Measurements from ENCODE around the gene AARS2.

Gene AARS2

DNA sequence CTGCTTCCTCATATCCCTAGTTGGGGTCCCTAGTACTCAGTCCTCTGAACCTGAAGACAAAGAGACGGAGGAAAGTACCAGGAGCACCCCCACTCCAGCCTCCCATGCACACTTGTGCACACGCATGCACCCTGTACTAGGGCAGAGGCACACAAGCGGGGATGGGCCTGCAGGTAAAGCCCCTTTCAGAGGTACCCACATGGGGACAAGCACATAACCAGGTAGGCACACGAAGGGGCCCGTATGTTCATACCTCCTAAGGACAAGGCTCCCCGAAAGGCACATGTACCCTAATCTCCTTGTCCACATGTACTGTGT lies 41.8 kb downstream of the AARS2 start:
- no peak for ATAC-seq
- TF ChIP-seq, protein P1, sequence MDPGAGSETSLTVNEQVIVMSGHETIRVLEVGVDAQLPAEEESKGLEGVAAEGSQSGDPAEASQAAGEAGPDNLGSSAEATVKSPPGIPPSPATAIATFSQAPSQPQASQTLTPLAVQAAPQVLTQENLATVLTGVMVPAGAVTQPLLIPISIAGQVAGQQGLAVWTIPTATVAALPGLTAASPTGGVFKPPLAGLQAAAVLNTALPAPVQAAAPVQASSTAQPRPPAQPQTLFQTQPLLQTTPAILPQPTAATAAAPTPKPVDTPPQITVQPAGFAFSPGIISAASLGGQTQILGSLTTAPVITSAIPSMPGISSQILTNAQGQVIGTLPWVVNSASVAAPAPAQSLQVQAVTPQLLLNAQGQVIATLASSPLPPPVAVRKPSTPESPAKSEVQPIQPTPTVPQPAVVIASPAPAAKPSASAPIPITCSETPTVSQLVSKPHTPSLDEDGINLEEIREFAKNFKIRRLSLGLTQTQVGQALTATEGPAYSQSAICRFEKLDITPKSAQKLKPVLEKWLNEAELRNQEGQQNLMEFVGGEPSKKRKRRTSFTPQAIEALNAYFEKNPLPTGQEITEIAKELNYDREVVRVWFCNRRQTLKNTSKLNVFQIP (CRISPR knock-in tag; IDR thresholded peaks at IDR 0.05; ENCODE audit: borderline replicate concordance, low read depth), result no peak
- no peak for TF ChIP-seq ZNF70 (CRISPR knock-in tag; IDR thresholded peaks at IDR 0.05)
- TF ChIP-seq, protein P2, sequence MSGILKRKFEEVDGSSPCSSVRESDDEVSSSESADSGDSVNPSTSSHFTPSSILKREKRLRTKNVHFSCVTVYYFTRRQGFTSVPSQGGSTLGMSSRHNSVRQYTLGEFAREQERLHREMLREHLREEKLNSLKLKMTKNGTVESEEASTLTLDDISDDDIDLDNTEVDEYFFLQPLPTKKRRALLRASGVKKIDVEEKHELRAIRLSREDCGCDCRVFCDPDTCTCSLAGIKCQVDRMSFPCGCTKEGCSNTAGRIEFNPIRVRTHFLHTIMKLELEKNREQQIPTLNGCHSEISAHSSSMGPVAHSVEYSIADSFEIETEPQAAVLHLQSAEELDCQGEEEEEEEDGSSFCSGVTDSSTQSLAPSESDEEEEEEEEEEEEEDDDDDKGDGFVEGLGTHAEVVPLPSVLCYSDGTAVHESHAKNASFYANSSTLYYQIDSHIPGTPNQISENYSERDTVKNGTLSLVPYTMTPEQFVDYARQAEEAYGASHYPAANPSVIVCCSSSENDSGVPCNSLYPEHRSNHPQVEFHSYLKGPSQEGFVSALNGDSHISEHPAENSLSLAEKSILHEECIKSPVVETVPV (CRISPR knock-in tag; IDR thresholded peaks at IDR 0.05), result no peak
- TF ChIP-seq TCF4 (CRISPR knock-in tag; IDR thresholded peaks at IDR 0.05; ENCODE audit: borderline replicate concordance), result no peak
- no peak for TF ChIP-seq OSR1 (CRISPR knock-in tag; IDR thresholded peaks at IDR 0.05)
- TF ChIP-seq ZFP3 (CRISPR knock-in tag; IDR thresholded peaks at IDR 0.05), result no peak
- no peak for TF ChIP-seq RARB (CRISPR knock-in tag; IDR thresholded peaks at IDR 0.05)
- TF ChIP-seq ZC3H10 (CRISPR knock-in tag; IDR thresholded peaks at IDR 0.05), result no peak
- no peak for TF ChIP-seq ZNF8 (CRISPR knock-in tag; IDR thresholded peaks at IDR 0.05)
- TF ChIP-seq, protein P3, sequence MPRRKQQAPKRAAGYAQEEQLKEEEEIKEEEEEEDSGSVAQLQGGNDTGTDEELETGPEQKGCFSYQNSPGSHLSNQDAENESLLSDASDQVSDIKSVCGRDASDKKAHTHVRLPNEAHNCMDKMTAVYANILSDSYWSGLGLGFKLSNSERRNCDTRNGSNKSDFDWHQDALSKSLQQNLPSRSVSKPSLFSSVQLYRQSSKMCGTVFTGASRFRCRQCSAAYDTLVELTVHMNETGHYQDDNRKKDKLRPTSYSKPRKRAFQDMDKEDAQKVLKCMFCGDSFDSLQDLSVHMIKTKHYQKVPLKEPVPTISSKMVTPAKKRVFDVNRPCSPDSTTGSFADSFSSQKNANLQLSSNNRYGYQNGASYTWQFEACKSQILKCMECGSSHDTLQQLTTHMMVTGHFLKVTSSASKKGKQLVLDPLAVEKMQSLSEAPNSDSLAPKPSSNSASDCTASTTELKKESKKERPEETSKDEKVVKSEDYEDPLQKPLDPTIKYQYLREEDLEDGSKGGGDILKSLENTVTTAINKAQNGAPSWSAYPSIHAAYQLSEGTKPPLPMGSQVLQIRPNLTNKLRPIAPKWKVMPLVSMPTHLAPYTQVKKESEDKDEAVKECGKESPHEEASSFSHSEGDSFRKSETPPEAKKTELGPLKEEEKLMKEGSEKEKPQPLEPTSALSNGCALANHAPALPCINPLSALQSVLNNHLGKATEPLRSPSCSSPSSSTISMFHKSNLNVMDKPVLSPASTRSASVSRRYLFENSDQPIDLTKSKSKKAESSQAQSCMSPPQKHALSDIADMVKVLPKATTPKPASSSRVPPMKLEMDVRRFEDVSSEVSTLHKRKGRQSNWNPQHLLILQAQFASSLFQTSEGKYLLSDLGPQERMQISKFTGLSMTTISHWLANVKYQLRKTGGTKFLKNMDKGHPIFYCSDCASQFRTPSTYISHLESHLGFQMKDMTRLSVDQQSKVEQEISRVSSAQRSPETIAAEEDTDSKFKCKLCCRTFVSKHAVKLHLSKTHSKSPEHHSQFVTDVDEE (CRISPR knock-in tag; IDR thresholded peaks at IDR 0.05), result no peak
- TF ChIP-seq ZNF565 (CRISPR knock-in tag; conservative IDR thresholded peaks at IDR 0.05; ENCODE audit: low read depth), result no peak
- no peak for TF ChIP-seq SNAI2 (CRISPR knock-in tag; IDR thresholded peaks at IDR 0.05)
- TF ChIP-seq TOX (CRISPR knock-in tag; IDR thresholded peaks at IDR 0.05; ENCODE audit: borderline replicate concordance), result no peak
- TF ChIP-seq, protein P4, sequence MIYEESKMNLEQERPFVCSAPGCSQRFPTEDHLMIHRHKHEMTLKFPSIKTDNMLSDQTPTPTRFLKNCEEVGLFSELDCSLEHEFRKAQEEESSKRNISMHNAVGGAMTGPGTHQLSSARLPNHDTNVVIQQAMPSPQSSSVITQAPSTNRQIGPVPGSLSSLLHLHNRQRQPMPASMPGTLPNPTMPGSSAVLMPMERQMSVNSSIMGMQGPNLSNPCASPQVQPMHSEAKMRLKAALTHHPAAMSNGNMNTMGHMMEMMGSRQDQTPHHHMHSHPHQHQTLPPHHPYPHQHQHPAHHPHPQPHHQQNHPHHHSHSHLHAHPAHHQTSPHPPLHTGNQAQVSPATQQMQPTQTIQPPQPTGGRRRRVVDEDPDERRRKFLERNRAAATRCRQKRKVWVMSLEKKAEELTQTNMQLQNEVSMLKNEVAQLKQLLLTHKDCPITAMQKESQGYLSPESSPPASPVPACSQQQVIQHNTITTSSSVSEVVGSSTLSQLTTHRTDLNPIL (CRISPR knock-in tag; IDR thresholded peaks at IDR 0.05; ENCODE audit: low read depth), result no peak
- no peak for TF ChIP-seq PPARA (CRISPR knock-in tag; IDR thresholded peaks at IDR 0.05; ENCODE audit: borderline replicate concordance)
- no peak for TF ChIP-seq ESRRG (CRISPR knock-in tag; IDR thresholded peaks at IDR 0.05)

DNA sequence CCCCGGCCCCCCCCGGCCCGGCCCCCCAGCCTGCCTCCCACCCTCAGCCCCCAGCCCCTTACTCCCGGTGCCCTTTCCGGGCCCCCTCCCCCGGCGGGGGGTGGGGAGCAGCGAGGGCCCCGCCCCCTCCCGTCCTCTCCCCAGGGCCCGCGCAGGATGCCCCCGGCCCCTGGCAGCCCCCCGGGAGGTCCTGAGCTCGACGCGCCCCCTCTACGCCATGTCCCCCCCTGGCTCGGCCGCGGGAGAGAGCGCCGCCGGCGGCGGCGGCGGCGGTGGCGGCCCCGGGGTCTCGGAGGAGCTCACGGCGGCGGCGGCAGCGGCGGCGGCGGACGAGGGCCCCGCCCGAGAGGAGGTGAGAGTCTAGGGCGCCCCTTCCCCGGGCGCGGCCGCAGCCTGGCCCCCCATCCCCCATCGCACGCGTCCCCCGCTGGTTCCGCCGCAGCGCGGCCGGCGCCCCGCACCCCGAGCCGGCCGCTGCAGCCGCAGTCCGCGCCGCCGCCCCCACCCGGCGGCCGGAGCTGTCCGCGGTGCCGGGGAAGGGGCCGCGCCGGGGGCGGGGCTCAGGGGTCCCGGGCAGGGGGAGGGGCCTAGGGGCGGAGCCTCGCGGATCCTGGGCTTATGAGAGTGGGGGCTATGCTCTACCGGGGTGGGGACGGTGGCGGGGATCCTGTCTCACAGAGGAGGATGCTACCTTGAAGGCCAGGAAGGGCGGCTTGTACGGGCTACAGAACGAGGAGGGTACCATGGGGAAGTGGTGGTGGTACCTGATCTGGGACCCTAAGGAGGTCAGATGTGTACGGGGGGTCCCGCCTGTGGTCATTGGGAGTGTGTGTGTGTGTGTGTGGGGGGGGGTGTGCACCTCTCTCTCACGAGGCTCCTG lies 42.4 kb downstream of the AARS2 start:
- ATAC-seq, result no peak; the same call in 2 of the 3 replicates
- TF ChIP-seq ISL1 (CRISPR knock-in tag; IDR thresholded peaks at IDR 0.05), result no peak
- TF ChIP-seq ZNF8 (CRISPR knock-in tag; IDR thresholded peaks at IDR 0.05), result no peak
- no peak for TF ChIP-seq GLIS3 (CRISPR knock-in tag; IDR thresholded peaks at IDR 0.05)

DNA sequence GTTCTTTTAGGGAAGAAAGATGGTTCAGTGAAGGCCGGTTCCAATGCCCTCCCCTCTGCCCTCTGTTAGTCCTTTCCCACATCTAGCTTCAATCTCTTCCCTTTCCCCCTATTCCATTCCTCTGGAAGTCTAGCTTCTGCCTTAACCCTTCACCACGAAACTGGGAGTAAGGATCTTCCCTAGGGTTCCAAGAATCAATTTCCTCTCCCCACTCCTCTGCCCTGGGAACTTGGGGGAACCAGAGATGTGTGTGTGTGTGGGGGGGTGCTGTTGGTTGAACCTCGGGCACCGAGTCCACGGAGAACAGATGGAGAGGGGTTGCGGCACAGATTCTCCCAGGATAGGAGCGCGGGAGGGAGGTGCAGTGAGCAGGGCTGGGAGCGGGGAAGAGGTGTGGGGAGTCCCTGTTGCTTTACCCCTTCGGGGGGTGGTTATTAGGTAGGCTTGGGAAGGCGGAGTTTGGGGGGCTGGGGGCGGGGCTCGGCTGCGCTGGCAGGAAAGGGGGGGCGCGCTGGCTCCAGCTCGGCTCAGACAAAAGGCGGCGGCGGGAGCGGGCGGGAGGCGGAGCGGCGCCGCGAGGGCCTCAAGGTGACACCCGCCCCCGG lies 43.1 kb downstream of the AARS2 start, which contains the start of gene TMEM151B:
Gene TMEM151B (plus strand): TSS at position 530 of the 605 bp plus-strand sequence. CDS start 293 bp downstream, outside the sequence.
- TF ChIP-seq, protein P3 (CRISPR knock-in tag; IDR thresholded peaks at IDR 0.05), result no peak
- no peak for TF ChIP-seq ZFP30 (CRISPR knock-in tag; IDR thresholded peaks at IDR 0.05)
- no peak for TF ChIP-seq OSR1 (CRISPR knock-in tag; IDR thresholded peaks at IDR 0.05)
- TF ChIP-seq GLIS3 (CRISPR knock-in tag; IDR thresholded peaks at IDR 0.05), result no peak
- no peak for TF ChIP-seq TCF4 (CRISPR knock-in tag; IDR thresholded peaks at IDR 0.05; ENCODE audit: borderline replicate concordance)
- no peak for TF ChIP-seq ESRRG (CRISPR knock-in tag; IDR thresholded peaks at IDR 0.05)
- TF ChIP-seq, protein P4 (CRISPR knock-in tag; IDR thresholded peaks at IDR 0.05; ENCODE audit: low read depth), result no peak
- TF ChIP-seq ARNTL (CRISPR knock-in tag; IDR thresholded peaks at IDR 0.05; ENCODE audit: borderline replicate concordance, low read depth), result no peak
- TF ChIP-seq, protein P2 (CRISPR knock-in tag; IDR thresholded peaks at IDR 0.05), result no peak
- TF ChIP-seq ISL1 (CRISPR knock-in tag; IDR thresholded peaks at IDR 0.05), result no peak
- TF ChIP-seq CSDC2 (CRISPR knock-in tag; IDR thresholded peaks at IDR 0.05), result no peak
- no peak for TF ChIP-seq TOX (CRISPR knock-in tag; IDR thresholded peaks at IDR 0.05; ENCODE audit: borderline replicate concordance)
- no peak for TF ChIP-seq ZFP3 (CRISPR knock-in tag; IDR thresholded peaks at IDR 0.05)
- no peak for ATAC-seq

All from SK-N-SH treated with all-trans-retinoic acid at 6 μM for 48 hours (cell line).